AG09309 (cell line): Measurements from ENCODE around the gene BPIFB2.

Source experiments
- DNase-seq: peaks from one replicate; pipeline ENCODE4 v3.0.0-alpha.2; 2010; ENCODE audit warnings: low read depth
- H3K4me3 ChIP-seq: 2 replicates; pipeline ENCODE4 v1.5.1; 2011; ENCODE audit warnings: mild to moderate bottlenecking, low read depth, low read length, moderate library complexity; ENCODE audit not compliant: control insufficient read depth
- TF ChIP-seq, protein P1 (sequence below): IDR thresholded peaks from 2 replicates; pipeline ENCODE4 v1.5.1; 2011; ENCODE audit warnings: mild to moderate bottlenecking, low read depth, low read length, inconsistent platforms; ENCODE audit not compliant: insufficient read depth, control insufficient read depth; ENCODE audit errors: missing control alignments

BPIFB2 gene

DNA sequence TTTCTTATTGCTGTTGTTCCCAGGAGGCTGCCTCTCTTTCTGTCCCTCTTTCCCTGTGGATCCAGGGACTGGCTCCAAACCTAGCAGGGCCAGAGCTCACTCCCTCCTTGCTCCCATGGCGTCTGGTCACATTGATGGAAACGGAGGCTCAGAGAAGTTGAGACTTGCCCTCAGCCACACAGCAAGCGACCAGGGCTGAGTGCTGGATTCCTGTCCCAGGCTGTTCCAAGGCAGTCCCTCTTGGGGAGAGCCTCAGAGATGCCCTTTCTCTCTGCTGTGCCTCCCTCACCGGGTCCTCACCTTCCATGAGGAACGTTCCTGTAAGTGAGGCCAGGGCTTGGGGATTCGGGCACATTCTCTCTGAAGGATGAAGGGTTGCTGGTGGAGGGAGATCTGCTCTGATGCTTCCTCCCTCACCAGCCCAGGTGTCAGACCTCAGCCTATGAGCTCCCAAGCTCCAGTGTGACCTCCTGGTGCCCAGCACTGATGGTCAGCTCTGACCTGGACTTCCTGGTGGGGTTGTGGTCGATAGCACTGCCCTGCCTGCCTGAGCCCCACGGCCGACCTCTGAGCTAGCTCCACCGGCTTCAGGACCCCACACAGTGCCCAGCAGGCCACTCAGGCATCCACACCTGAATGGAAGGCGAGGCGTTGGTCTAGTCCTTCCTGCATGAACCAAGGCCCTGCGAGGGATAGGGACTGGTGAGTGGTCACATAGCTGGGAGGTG is 30.1 kb upstream of the BPIFB2 start:
- TF ChIP-seq, protein P1, sequence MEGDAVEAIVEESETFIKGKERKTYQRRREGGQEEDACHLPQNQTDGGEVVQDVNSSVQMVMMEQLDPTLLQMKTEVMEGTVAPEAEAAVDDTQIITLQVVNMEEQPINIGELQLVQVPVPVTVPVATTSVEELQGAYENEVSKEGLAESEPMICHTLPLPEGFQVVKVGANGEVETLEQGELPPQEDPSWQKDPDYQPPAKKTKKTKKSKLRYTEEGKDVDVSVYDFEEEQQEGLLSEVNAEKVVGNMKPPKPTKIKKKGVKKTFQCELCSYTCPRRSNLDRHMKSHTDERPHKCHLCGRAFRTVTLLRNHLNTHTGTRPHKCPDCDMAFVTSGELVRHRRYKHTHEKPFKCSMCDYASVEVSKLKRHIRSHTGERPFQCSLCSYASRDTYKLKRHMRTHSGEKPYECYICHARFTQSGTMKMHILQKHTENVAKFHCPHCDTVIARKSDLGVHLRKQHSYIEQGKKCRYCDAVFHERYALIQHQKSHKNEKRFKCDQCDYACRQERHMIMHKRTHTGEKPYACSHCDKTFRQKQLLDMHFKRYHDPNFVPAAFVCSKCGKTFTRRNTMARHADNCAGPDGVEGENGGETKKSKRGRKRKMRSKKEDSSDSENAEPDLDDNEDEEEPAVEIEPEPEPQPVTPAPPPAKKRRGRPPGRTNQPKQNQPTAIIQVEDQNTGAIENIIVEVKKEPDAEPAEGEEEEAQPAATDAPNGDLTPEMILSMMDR = no peak
- no peak for DNase-seq
- no peak overlapping the region for H3K4me3 ChIP-seq

DNA sequence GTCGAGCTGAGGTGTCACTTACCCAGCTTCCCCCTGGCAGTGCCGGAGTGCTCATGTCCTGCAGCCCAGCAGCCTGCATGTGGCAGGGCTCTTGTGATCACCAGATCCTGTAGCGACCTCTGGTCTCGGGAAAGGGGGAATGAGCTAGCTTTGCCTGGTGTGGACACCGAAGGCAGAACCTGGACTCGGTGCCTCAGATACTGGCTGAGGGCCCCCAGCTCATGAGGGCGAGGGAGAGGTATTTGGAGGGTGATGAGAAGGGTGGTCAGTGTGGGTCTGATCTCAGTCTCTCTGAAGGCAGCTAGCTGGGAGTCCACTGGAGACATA is 29.5 kb upstream of the BPIFB2 start:
- no peak for DNase-seq
- no peak overlapping the region for H3K4me3 ChIP-seq
- TF ChIP-seq, protein P1 = no peak

DNA sequence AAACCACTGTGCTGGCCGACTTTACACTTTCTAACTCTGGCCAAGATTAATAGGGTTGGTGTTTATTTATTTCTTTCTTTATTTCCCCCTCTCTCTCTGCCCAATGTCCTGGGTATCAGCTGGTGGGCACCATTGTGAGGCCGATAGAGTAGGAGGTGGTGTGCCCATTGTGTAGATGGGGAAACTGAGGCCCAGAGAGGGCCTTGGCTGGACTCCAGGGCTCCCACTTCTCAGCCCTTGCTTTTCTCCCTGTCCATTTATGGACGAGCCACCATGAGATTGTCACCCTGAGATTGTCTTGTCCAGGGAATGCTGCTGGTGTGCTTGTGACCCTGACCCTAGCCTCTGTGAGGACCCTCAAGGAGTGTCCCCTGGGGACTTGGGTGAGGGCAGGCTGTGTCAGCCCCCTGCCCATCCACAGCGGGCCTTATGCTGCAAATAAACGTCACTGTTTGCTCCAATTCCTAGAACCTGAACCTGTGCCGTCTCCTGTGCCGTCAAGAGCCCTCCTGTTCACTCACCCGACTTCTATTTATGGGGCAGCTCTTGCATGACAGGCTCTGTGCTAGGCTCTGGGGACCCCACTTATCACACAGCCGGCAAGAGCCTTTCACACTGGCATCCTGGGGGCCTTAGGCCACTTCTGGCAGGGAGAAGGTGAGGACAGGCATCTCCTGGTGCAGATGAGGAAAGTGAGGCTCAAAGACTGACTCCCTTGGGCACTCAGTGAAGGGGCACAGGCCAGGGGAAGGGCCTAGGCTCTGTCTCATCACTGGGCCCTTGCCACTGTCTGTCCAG is 28.1 kb upstream of the BPIFB2 start:
- TF ChIP-seq, protein P1 = no peak

DNA sequence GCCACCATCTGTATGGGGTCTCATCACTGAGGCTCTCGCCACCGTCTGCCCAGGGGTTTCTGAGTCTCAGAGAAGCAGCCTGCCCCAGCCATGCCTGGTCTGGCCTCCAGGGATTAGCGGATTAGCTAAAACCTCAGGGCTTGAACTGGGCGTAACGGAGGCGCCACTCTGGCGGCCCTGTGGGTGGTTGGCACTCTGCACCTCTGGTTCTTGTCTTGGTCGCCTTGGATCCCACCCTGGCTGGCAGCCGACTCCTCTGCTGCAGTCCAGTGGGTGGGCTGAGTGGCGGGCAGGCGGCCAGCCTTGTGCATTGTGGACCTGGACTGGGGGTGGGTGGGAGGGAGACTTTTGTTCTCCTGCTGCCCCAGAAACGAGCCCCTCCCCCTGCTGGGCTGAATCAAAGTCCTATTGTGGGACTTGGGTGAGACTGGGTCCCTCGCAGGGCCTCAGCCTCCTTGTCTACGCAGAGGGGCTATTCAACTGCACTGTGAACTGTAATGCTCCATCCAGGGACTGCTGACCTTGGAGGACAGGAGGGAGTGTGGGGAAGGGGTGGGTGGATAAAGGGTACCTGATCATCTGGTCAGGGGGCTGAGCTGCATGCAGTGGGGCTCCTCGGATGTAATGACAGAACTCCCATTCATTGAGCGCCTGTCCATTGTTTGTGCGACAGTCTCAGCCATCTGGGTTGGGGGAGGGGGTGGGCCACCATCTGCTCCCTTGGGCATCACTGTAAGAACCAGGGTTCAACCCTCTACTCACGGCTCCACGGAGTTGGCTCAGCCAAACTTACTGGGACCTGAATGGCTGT is 27.2 kb upstream of the BPIFB2 start:
- TF ChIP-seq, protein P1 = no peak
- H3K4me3 ChIP-seq = no peak overlapping the region
- no peak for DNase-seq

More for the DNA sequence above, 28.1 kb upstream of the BPIFB2 start:
- DNase-seq = no peak
- H3K4me3 ChIP-seq = no peak overlapping the region

GRCh38 chr20:32980990-32981389 is 26.5 kb upstream of the BPIFB2 start:
- TF ChIP-seq, protein P1 = no peak
- no peak for DNase-seq
- no peak overlapping the region for H3K4me3 ChIP-seq

DNA sequence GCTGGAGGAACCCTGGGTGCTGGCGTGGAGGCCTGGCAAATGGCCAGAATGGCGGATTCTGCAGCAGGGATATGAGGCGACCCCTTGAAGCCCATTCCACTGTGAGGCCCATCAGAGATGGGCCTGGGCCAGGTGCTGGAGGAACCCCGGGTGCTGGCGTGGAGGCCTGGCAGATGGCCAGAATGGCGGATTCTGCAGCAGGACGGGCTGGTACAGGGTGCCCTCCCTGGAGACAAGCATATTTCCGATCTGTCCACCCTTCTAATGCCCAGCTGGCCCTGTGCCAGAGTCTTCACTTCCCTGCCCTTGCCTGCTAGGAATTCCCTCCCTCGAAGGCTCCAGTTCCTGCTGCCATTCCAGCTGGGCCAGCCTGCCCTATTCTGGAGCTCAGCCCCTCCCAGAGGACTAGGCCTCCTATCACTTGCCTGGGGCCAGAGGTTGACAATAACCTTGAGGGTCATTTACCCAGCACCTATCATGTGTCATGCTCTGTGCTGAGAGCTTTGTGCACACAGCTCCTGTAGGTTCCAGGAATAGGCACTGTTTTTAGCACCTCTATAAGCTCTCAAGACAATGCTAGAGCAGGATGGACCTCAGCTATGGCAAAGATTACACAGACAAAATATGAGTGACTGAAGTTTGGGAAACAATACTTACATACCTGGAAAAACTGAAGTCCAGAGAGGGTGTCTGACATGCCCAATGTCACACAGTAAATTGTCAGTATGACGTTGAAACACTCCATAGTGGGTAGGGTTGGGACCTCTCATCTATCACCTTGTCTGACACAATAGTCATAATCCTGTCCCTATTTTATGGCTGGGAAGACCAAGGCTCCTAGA is 24.7 kb upstream of the BPIFB2 start:
- no peak for DNase-seq
- TF ChIP-seq, protein P1 = no peak
- no peak overlapping the region for H3K4me3 ChIP-seq
